ENCODE measurements around the gene SYNC.

SYNC gene

DNA sequence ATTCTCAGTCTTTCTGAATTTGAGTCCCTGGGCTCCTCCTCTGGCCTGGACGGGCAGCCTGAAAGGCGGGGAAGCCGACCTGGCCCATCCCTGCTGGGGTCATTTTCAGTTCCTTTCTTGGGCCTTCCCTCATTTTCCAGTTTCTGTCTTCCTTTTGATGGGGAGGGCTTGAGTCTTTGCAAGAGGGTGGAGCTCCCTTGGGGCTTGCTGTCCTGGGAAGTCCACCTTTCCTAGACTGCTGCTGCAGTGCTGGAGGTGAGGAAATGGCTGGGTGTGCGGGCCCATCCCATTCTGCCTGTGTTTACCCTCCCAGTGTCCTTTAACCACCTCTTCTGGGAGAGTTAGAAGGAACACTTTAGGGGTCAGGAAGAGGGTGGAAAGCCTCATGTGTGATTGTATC lies 40.4 kb upstream of the SYNC start:
- H3K27ac ChIP-seq (replicated peaks; ENCODE audit: low read length): no peak overlapping the region

DNA sequence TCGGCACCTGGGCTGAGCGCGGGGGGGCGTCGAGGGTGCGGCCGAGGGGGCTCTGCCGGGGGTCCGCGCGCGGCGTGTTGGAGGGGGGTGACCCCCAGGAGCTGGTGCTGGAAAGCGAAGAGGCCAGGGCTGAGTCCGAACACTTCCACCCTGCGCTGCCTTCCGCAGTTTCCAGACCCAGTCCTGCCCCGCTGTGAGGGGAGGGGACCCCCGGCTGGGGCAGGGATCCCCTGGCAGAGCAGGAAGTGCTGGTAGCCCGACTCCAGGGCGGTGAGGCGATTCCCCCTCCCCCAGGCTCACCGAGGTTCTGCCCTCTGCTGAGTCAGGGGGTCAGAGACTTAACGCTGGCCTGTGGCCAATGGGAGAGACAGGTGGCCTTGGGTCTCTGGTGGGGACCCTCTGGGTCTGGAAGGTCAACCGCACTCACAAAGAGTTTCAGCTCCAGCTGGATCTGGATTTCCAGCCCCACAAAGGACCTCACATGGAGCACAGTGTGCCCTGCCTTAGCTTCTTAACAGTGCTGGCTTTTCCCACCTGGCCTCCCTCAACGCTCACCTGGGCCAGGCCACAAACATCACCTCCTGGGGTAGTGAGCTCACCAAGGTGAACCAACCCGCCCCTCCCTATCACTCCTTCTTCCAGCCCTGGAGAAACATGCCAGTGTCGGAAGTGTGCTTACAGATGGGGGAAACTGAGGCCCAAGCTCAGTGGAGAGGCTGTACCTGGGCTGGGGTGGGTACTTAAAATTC lies 39.8 kb upstream of the SYNC start:
- peak overlapping the region; percentile 24 for H2AK5ac ChIP-seq (ENCODE audit: low read depth, low read length)
- H3K9me3 ChIP-seq (replicated peaks in 1 of 2; ENCODE audit: control insufficient read depth in 2 of 2, insufficient read depth in 1 of 2, low read depth in 1 of 2, low read length in 2 of 2): no peaks in the 10 kb centered on the region
- no peaks in the 10 kb centered on the region for H3K79me1 ChIP-seq (ENCODE audit: low read depth, low read length)
- peak overlapping the region; percentile 49 to 82 for H3K4me3 ChIP-seq (ENCODE audit: low read length in 2 of 2)
- no CpG with 5 or more reads among the region's 28 CpGs for WGBS, 2 donors (ENCODE audit: extremely low coverage in 2 of 2, insufficient read length in 2 of 2, insufficient replicate concordance in 1 of 2)
- H2BK15ac ChIP-seq (ENCODE audit: low read length): peak overlapping the region; percentile 61
- peaks cover 0 to 14% (median 13%) of the 10 kb centered on the region in 3 experiments for H3K27me3 ChIP-seq (ENCODE audit: control insufficient read depth in 3 of 3, insufficient read depth in 3 of 3, low read depth in 1 of 3, low read length in 3 of 3)
- H3K14ac ChIP-seq (ENCODE audit: low read length): no peak overlapping the region
- H3K9ac ChIP-seq (ENCODE audit: low read depth, low read length, poor library complexity): no peak overlapping the region
- H3K4me2 ChIP-seq (ENCODE audit: insufficient read depth, low read length, poor library complexity, severe bottlenecking): peak overlapping the region; percentile 92
- no peak overlapping the region for H4K8ac ChIP-seq (ENCODE audit: low read depth, low read length)
- no peak for DNase-seq (ENCODE audit: low spot score)
- no peak overlapping the region for H3K4ac ChIP-seq (ENCODE audit: low read length)
- peaks cover 18 to 24% of the 10 kb centered on the region in 2 donors for H3K4me1 ChIP-seq (ENCODE audit: control insufficient read depth in 2 of 2, insufficient read depth in 1 of 2, low read depth in 1 of 2, low read length in 2 of 2)
- H2BK12ac ChIP-seq (ENCODE audit: low read length): no peak overlapping the region
- peak overlapping the region; percentile 29 for H2BK5ac ChIP-seq (ENCODE audit: low read length)
- H2BK120ac ChIP-seq (ENCODE audit: low read depth, low read length): peak overlapping the region; percentile 68
- no peak overlapping the region for H3K27ac ChIP-seq (replicated peaks; ENCODE audit: low read length)
- H2AFZ ChIP-seq (ENCODE audit: low read length): peak overlapping the region; percentile 90
- peak overlapping the region; percentile 95 for H3K18ac ChIP-seq (ENCODE audit: low read length)
- H3K36me3 ChIP-seq (replicated peaks in 1 of 2; ENCODE audit: control insufficient read depth in 2 of 2, insufficient read depth in 2 of 2, low read length in 2 of 2): no peaks in the 10 kb centered on the region
- peak overlapping the region; percentile 65 for H3K23ac ChIP-seq (ENCODE audit: low read depth, low read length, poor library complexity)
- H4K91ac ChIP-seq (ENCODE audit: low read depth, low read length, poor library complexity): no peak overlapping the region

More for the DNA sequence above, 40.4 kb upstream of the SYNC start:
- Histone ChIP-seq H3K79me1 (ENCODE audit: low read depth, low read length) (no peaks in the 10 kb centered on the region), H2BK5ac (ENCODE audit: low read length) (peak overlapping the region; percentile 29), H2AFZ (ENCODE audit: low read length) (no peak overlapping the region), H4K8ac (ENCODE audit: low read depth, low read length) (no peak overlapping the region), H2AK5ac (ENCODE audit: low read depth, low read length) (peak overlapping the region; percentile 24), H3K14ac (ENCODE audit: low read length) (no peak overlapping the region), H3K4me3 (ENCODE audit: low read length in 2 of 2) (peak overlapping the region in 1 of 2 donors; percentile 49), H2BK15ac (ENCODE audit: low read length) (no peak overlapping the region), H2BK120ac (ENCODE audit: low read depth, low read length) (peak overlapping the region; percentile 68), H3K18ac (ENCODE audit: low read length) (peak overlapping the region; percentile 7), H3K4me2 (ENCODE audit: insufficient read depth, low read length, poor library complexity, severe bottlenecking) (no peak overlapping the region), H3K23ac (ENCODE audit: low read depth, low read length, poor library complexity) (no peak overlapping the region), H3K27me3 (ENCODE audit: control insufficient read depth in 3 of 3, insufficient read depth in 3 of 3, low read depth in 1 of 3, low read length in 3 of 3) (peaks cover 0 to 14% (median 13%) of the 10 kb centered on the region in 3 experiments), H3K9ac (ENCODE audit: low read depth, low read length, poor library complexity) (no peak overlapping the region), H4K91ac (ENCODE audit: low read depth, low read length, poor library complexity) (no peak overlapping the region), H2BK12ac (ENCODE audit: low read length) (no peak overlapping the region), H3K9me3 (replicated peaks in 1 of 2; ENCODE audit: control insufficient read depth in 2 of 2, insufficient read depth in 1 of 2, low read depth in 1 of 2, low read length in 2 of 2) (no peaks in the 10 kb centered on the region), H3K36me3 (replicated peaks in 1 of 2; ENCODE audit: control insufficient read depth in 2 of 2, insufficient read depth in 2 of 2, low read length in 2 of 2) (no peaks in the 10 kb centered on the region), H3K4me1 (ENCODE audit: control insufficient read depth in 2 of 2, insufficient read depth in 1 of 2, low read depth in 1 of 2, low read length in 2 of 2) (peaks cover 16 to 21% of the 10 kb centered on the region in 2 donors), H3K4ac (ENCODE audit: low read length) (no peak overlapping the region)
- no peak for DNase-seq (ENCODE audit: low spot score)
- WGBS, 2 donors (ENCODE audit: extremely low coverage in 2 of 2, insufficient read length in 2 of 2, insufficient replicate concordance in 1 of 2): no CpG with 5 or more reads among the region's 4 CpGs

DNA sequence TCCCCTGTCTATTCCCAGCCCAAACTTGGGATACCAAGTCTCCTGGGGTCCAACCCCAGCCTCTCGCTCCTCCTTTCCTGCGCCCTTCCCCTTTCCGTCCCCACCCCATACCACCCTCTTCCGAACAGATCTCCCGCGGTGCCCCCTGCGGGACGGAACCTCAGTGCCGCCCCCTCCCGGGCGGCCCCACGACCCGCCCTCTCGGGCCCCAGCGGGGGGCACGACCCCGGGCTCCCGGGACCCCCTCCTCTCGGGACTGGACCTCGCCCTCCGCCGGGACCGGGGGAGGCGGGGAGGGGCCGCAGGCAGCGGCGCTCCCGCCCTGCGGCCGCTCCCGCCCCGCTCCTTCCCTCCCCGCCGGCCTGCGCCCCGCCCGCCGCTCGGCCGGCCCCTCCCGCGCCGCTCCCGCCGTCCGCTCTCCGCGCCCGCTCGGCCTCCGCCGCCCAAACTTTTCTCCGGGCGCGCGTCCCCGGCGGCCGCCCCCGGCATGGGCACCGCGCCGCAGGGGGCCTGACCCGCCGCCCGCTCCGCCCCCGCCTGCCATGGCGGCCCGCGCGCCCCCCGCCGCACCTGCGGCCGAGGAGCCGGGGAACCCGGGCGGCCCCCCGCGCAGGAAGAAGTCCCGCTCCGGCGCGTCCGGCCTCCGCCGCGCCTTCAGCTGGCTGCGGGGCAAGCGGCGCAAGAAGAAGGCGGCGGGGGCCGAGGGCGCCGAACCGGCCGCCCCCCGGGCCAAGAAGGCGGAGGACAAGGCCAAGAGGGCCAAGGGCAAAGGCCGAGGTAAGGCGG lies 39.0 kb upstream of the SYNC start:
- DNase-seq (ENCODE audit: low spot score): no peak
- Histone ChIP-seq H2AK5ac (ENCODE audit: low read depth, low read length) (no peak overlapping the region), H2BK120ac (ENCODE audit: low read depth, low read length) (peak overlapping the region; percentile 68), H3K4me3 (ENCODE audit: low read length in 2 of 2) (peak overlapping the region; percentile 49 to 82), H4K8ac (ENCODE audit: low read depth, low read length) (no peak overlapping the region), H3K9ac (ENCODE audit: low read depth, low read length, poor library complexity) (peak overlapping the region; percentile 36), H3K4me2 (ENCODE audit: insufficient read depth, low read length, poor library complexity, severe bottlenecking) (peak overlapping the region; percentile 92), H3K79me1 (ENCODE audit: low read depth, low read length) (no peaks in the 10 kb centered on the region), H2BK12ac (ENCODE audit: low read length) (no peak overlapping the region), H3K4ac (ENCODE audit: low read length) (no peak overlapping the region), H2AFZ (ENCODE audit: low read length) (peak overlapping the region; percentile 90), H3K14ac (ENCODE audit: low read length) (no peak overlapping the region), H3K23ac (ENCODE audit: low read depth, low read length, poor library complexity) (peak overlapping the region; percentile 65), H3K27ac (replicated peaks; ENCODE audit: low read length) (no peak overlapping the region), H3K18ac (ENCODE audit: low read length) (peak overlapping the region; percentile 95), H4K91ac (ENCODE audit: low read depth, low read length, poor library complexity) (no peak overlapping the region), H3K36me3 (replicated peaks in 1 of 2; ENCODE audit: control insufficient read depth in 2 of 2, insufficient read depth in 2 of 2, low read length in 2 of 2) (no peaks in the 10 kb centered on the region), H2BK15ac (ENCODE audit: low read length) (peak overlapping the region; percentile 61), H3K4me1 (ENCODE audit: control insufficient read depth in 2 of 2, insufficient read depth in 1 of 2, low read depth in 1 of 2, low read length in 2 of 2) (peaks cover 26 to 32% of the 10 kb centered on the region in 2 donors), H3K27me3 (ENCODE audit: control insufficient read depth in 3 of 3, insufficient read depth in 3 of 3, low read depth in 1 of 3, low read length in 3 of 3) (peaks cover 0 to 14% (median 13%) of the 10 kb centered on the region in 3 experiments), H3K9me3 (replicated peaks in 1 of 2; ENCODE audit: control insufficient read depth in 2 of 2, insufficient read depth in 1 of 2, low read depth in 1 of 2, low read length in 2 of 2) (no peaks in the 10 kb centered on the region), H2BK5ac (ENCODE audit: low read length) (peak overlapping the region; percentile 29)
- WGBS, 2 donors (ENCODE audit: extremely low coverage in 2 of 2, insufficient read length in 2 of 2, insufficient replicate concordance in 1 of 2): no CpG with 5 or more reads among the region's 103 CpGs

DNA sequence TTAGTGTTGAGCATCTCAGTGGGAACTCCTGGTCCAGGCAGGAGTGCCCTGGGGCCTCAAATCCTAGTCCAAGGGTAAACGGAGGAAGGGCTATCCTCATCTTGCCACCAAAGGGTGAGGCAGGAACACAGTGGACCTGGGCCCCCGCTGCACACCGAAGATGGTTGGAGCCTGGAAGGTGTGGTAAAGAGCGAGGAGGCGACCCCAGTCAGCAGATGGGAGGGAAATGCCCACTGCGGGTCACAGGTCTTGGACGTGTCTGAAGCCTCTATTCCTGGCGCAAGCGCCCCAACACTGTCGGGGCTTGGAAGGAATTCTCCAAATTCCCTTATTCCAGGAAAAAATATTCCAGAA lies 38.5 kb upstream of the SYNC start:
- WGBS, 2 donors (ENCODE audit: extremely low coverage in 2 of 2, insufficient read length in 2 of 2, insufficient replicate concordance in 1 of 2): no CpG with 5 or more reads among the region's 10 CpGs
- H2AK5ac ChIP-seq (ENCODE audit: low read depth, low read length): peak overlapping the region; percentile 21
- no peak overlapping the region for H2BK5ac ChIP-seq (ENCODE audit: low read length)
- H4K8ac ChIP-seq (ENCODE audit: low read depth, low read length): no peak overlapping the region
- H3K14ac ChIP-seq (ENCODE audit: low read length): no peak overlapping the region
- no peak overlapping the region for H2BK15ac ChIP-seq (ENCODE audit: low read length)
- H3K4me1 ChIP-seq (ENCODE audit: control insufficient read depth in 2 of 2, insufficient read depth in 1 of 2, low read depth in 1 of 2, low read length in 2 of 2): peaks cover 28 to 35% of the 10 kb centered on the region in 2 donors
- no peak for DNase-seq (ENCODE audit: low spot score)
- no peaks in the 10 kb centered on the region for H3K9me3 ChIP-seq (replicated peaks in 1 of 2; ENCODE audit: control insufficient read depth in 2 of 2, insufficient read depth in 1 of 2, low read depth in 1 of 2, low read length in 2 of 2)
- H3K27ac ChIP-seq (replicated peaks; ENCODE audit: low read length): no peak overlapping the region
- H3K4me3 ChIP-seq (ENCODE audit: low read length in 2 of 2): peak overlapping the region; percentile 49 to 82
- H3K23ac ChIP-seq (ENCODE audit: low read depth, low read length, poor library complexity): peak overlapping the region; percentile 65
- H2BK120ac ChIP-seq (ENCODE audit: low read depth, low read length): no peak overlapping the region
- no peak overlapping the region for H3K4ac ChIP-seq (ENCODE audit: low read length)
- no peaks in the 10 kb centered on the region for H3K36me3 ChIP-seq (replicated peaks in 1 of 2; ENCODE audit: control insufficient read depth in 2 of 2, insufficient read depth in 2 of 2, low read length in 2 of 2)
- H2BK12ac ChIP-seq (ENCODE audit: low read length): no peak overlapping the region
- H3K27me3 ChIP-seq (ENCODE audit: control insufficient read depth in 3 of 3, insufficient read depth in 3 of 3, low read depth in 1 of 3, low read length in 3 of 3): peaks cover 0 to 14% (median 13%) of the 10 kb centered on the region in 3 experiments
- H3K18ac ChIP-seq (ENCODE audit: low read length): peak overlapping the region; percentile 61
- no peaks in the 10 kb centered on the region for H3K79me1 ChIP-seq (ENCODE audit: low read depth, low read length)
- peak overlapping the region; percentile 90 for H2AFZ ChIP-seq (ENCODE audit: low read length)
- H3K4me2 ChIP-seq (ENCODE audit: insufficient read depth, low read length, poor library complexity, severe bottlenecking): peak overlapping the region; percentile 92
- no peak overlapping the region for H4K91ac ChIP-seq (ENCODE audit: low read depth, low read length, poor library complexity)
- no peak overlapping the region for H3K9ac ChIP-seq (ENCODE audit: low read depth, low read length, poor library complexity)
